ENCODE results near the gene GHRHR. TPM values are rescaled to one million over a fixed set of nuclear protein-coding genes. Genes with fewer than 3 reads are reported as not detected.

The GHRHR gene
- total RNA-seq, 1 donor from 2014 or later: 7.5 TPM

GRCh38 chr7:31004393-31004792, 40.6 kb downstream of the GHRHR start:
- no peak for TF ChIP-seq CTCF (IDR thresholded peaks at IDR 0.05; ENCODE audit: unreplicated experiment)
- Mint-ChIP-seq H3K4me1 (ENCODE audit: unreplicated experiment) (peaks cover 23% of the 10 kb centered on the region), H3K27me3 (ENCODE audit: unreplicated experiment) (peaks cover 5% of the 10 kb centered on the region), H3K36me3 (ENCODE audit: low read depth, unreplicated experiment) (no peaks in the 10 kb centered on the region), H3K9me3 (ENCODE audit: unreplicated experiment) (no peaks in the 10 kb centered on the region), H3K27ac (ENCODE audit: unreplicated experiment) (no peak overlapping the region), H3K4me3 (ENCODE audit: unreplicated experiment) (no peak overlapping the region)
- DNase-seq (ENCODE audit: low spot score): no peak

GRCh38 chr7:31006857-31007256, 43.1 kb downstream of the GHRHR start:
- H3K36me3 Mint-ChIP-seq (ENCODE audit: low read depth, unreplicated experiment): no peaks in the 10 kb centered on the region
- no peak overlapping the region for H3K27ac Mint-ChIP-seq (ENCODE audit: unreplicated experiment)
- peaks cover 13% of the 10 kb centered on the region for H3K4me1 Mint-ChIP-seq (ENCODE audit: unreplicated experiment)
- H3K9me3 Mint-ChIP-seq (ENCODE audit: unreplicated experiment): no peaks in the 10 kb centered on the region
- no peak for TF ChIP-seq CTCF (IDR thresholded peaks at IDR 0.05; ENCODE audit: unreplicated experiment)
- no peak overlapping the region for H3K4me3 Mint-ChIP-seq (ENCODE audit: unreplicated experiment)
- H3K27me3 Mint-ChIP-seq (ENCODE audit: unreplicated experiment): peaks cover 5% of the 10 kb centered on the region
- DNase-seq (ENCODE audit: low spot score): no peak

DNA sequence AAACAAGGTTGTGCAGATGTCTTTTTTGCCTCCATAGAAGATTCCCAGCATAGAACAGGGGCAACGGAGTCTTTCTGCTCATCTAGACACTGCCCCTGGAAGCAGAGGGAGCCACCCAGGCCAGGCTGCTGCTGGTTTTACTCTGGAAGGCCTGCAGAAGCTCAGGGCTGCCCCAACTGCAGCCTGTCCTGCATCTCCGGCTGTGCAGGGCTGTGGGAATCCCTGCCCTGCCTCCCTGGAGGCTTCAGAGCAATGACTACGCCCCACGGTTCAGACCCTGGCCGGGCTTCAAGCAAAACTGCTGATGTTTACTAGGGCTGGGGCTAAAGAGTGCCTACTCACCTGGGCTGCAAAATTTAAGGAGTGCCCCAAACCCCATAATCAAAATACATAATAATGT, 43.9 kb downstream of the GHRHR start:
- Mint-ChIP-seq H3K36me3 (ENCODE audit: low read depth, unreplicated experiment) (no peaks in the 10 kb centered on the region), H3K27ac (ENCODE audit: unreplicated experiment) (no peak overlapping the region), H3K4me1 (ENCODE audit: unreplicated experiment) (peaks cover 13% of the 10 kb centered on the region), H3K27me3 (ENCODE audit: unreplicated experiment) (peaks cover 5% of the 10 kb centered on the region), H3K9me3 (ENCODE audit: unreplicated experiment) (no peaks in the 10 kb centered on the region), H3K4me3 (ENCODE audit: unreplicated experiment) (no peak overlapping the region)
- TF ChIP-seq CTCF (IDR thresholded peaks at IDR 0.05; ENCODE audit: unreplicated experiment): no peak
- no peak for DNase-seq (ENCODE audit: low spot score)

- DNase-seq (ENCODE audit: low spot score): no peak
- TF ChIP-seq CTCF (IDR thresholded peaks at IDR 0.05; ENCODE audit: unreplicated experiment): no peak
- no peak overlapping the region for H3K4me3 Mint-ChIP-seq (ENCODE audit: unreplicated experiment)
- no peak overlapping the region for H3K27ac Mint-ChIP-seq (ENCODE audit: unreplicated experiment)
- peaks cover 2% of the 10 kb centered on the region for H3K27me3 Mint-ChIP-seq (ENCODE audit: unreplicated experiment)
- no peaks in the 10 kb centered on the region for H3K36me3 Mint-ChIP-seq (ENCODE audit: low read depth, unreplicated experiment)
- H3K9me3 Mint-ChIP-seq (ENCODE audit: unreplicated experiment): no peaks in the 10 kb centered on the region
- H3K4me1 Mint-ChIP-seq (ENCODE audit: unreplicated experiment): no peaks in the 10 kb centered on the region
Measured at GRCh38 chr7:31014826-31015225, 51.1 kb downstream of the GHRHR start.

GRCh38 chr7:31017032-31017675, 53.4 kb downstream of the GHRHR start:
- no peak overlapping the region for H3K27ac Mint-ChIP-seq (ENCODE audit: unreplicated experiment)
- H3K27me3 Mint-ChIP-seq (ENCODE audit: unreplicated experiment): peaks cover 1% of the 10 kb centered on the region
- DNase-seq (ENCODE audit: low spot score): no peak
- TF ChIP-seq CTCF (IDR thresholded peaks at IDR 0.05; ENCODE audit: unreplicated experiment): no peak
- H3K4me3 Mint-ChIP-seq (ENCODE audit: unreplicated experiment): no peak overlapping the region
- no peaks in the 10 kb centered on the region for H3K36me3 Mint-ChIP-seq (ENCODE audit: low read depth, unreplicated experiment)
- peaks cover 5% of the 10 kb centered on the region for H3K4me1 Mint-ChIP-seq (ENCODE audit: unreplicated experiment)
- no peaks in the 10 kb centered on the region for H3K9me3 Mint-ChIP-seq (ENCODE audit: unreplicated experiment)

Data from endothelial cell (in vitro differentiated cells).